Activated CD4-positive, CD25-positive, alpha-beta regulatory T cell treated with anti-CD3 and anti-CD28 coated beads, Interleukin-2, amount 50 U/mL, for 16 hours (primary cell): ENCODE data around the gene NEK6.

Source experiments
- DNase-seq: peaks from one replicate; pipeline ENCODE4 v3.0.0-alpha.2; 2020; ENCODE audit warnings: low read depth, low spot score

NEK6 gene

GRCh38 chr9:124321416-124321815 lies 63.7 kb downstream of the NEK6 start:
- DNase-seq: no peak

- no peak for DNase-seq
These were observed 64.2 kb downstream of the NEK6 start for GRCh38 chr9:124321935-124322334.

- DNase-seq: no peak
These were observed 65.1 kb downstream of the NEK6 start for GRCh38 chr9:124322618-124323432.

GRCh38 chr9:124323904-124324303 lies 66.2 kb downstream of the NEK6 start:
- DNase-seq: no peak

GRCh38 chr9:124325816-124326215 lies 68.1 kb downstream of the NEK6 start:
- no peak for DNase-seq

- DNase-seq: no peak
These were observed 68.6 kb downstream of the NEK6 start for GRCh38 chr9:124326378-124326777.

- DNase-seq: no peak
These were observed 69.7 kb downstream of the NEK6 start for GRCh38 chr9:124327491-124327890.

- no peak for DNase-seq
These were observed 70.5 kb downstream of the NEK6 start for GRCh38 chr9:124328285-124328684.

- DNase-seq: no peak
These were observed 71.5 kb downstream of the NEK6 start for GRCh38 chr9:124329206-124329792.

GRCh38 chr9:124330011-124330697 lies 72.4 kb downstream of the NEK6 start:
- DNase-seq: no peak

- DNase-seq: no peak
These were observed 73.8 kb downstream of the NEK6 start for GRCh38 chr9:124331580-124331979.

- no peak for DNase-seq
These were observed 74.8 kb downstream of the NEK6 start for GRCh38 chr9:124332361-124333202.

- DNase-seq: no peak
These were observed 75.4 kb downstream of the NEK6 start for GRCh38 chr9:124333203-124333579.

- DNase-seq: no peak
These were observed 77.0 kb downstream of the NEK6 start for GRCh38 chr9:124334568-124335319.

- DNase-seq: no peak
These were observed 77.6 kb downstream of the NEK6 start for GRCh38 chr9:124335320-124335707.

- DNase-seq: no peak
These were observed 79.8 kb downstream of the NEK6 start for GRCh38 chr9:124337562-124337961.

GRCh38 chr9:124339603-124340146 lies 81.9 kb downstream of the NEK6 start:
- DNase-seq: no peak

GRCh38 chr9:124340219-124341069 lies 82.7 kb downstream of the NEK6 start:
- no peak for DNase-seq

GRCh38 chr9:124341455-124342170 lies 83.9 kb downstream of the NEK6 start:
- no peak for DNase-seq
